Natural killer cell (primary cell): Measurements from ENCODE around the gene SMPDL3A. TPM values are rescaled to one million over a fixed set of nuclear protein-coding genes. Genes with fewer than 3 reads are reported as not detected.
"Not testable (repeated sequence)": the region's sequence is repeated elsewhere in the genome, so short reads cannot be mapped to it uniquely, and the experiment has no call there.

Source experiments
- ATAC-seq, 3 donors: fragments of 150-1000 bp in 2 of 3; fragments of 200-7000 bp in 1 of 3; cut with Tn5 transposase; 1 replicate in 1 of 3; 2 replicates in 2 of 3; pipeline ENCODE4 v1.10.0; 2021; ENCODE audit warnings: mild to moderate bottlenecking in 2 of 3, moderate library complexity in 2 of 3
- DNase-seq, 2 donors: peaks; one replicate each; pipeline versions ENCODE4 v3.0.0 to v3.0.0-alpha.2; 2013 to 2021; ENCODE audit warnings: mixed read lengths in 1 of 2
- H3K27ac ChIP-seq: one replicate; pipeline ENCODE4 v1.5.1; 2013; ENCODE audit warnings: mild to moderate bottlenecking, low read length
- H3K27me3 ChIP-seq: one replicate; pipeline ENCODE4 v1.6.1; 2013; ENCODE audit warnings: low read length; ENCODE audit not compliant: control insufficient read depth, insufficient read depth
- H3K36me3 ChIP-seq: one replicate; pipeline ENCODE4 v1.6.1; 2013; ENCODE audit warnings: low read length; ENCODE audit not compliant: control insufficient read depth, insufficient read depth
- H3K4me1 ChIP-seq: one replicate; pipeline ENCODE4 v1.6.1; 2013; ENCODE audit warnings: low read length; ENCODE audit not compliant: control insufficient read depth, insufficient read depth
- H3K4me3 ChIP-seq: one replicate; pipeline ENCODE4 v1.5.1; 2013; ENCODE audit warnings: low read length
- H3K9me3 ChIP-seq: one replicate; pipeline ENCODE4 v1.6.1; 2013; ENCODE audit warnings: low read length; ENCODE audit not compliant: control insufficient read depth, insufficient read depth
- H3K27ac Mint-ChIP-seq, 2 donors: one replicate each; pipeline ENCODE4 v1.8.0; 2022; ENCODE audit warnings: mild to moderate bottlenecking in 2 of 2, mixed read lengths in 2 of 2, moderate library complexity in 1 of 2
- H3K27me3 Mint-ChIP-seq, 2 donors: one replicate each; pipeline ENCODE4 v1.8.0; 2022; ENCODE audit warnings: low read depth in 2 of 2, mixed read lengths in 2 of 2
- H3K36me3 Mint-ChIP-seq: one replicate; pipeline ENCODE4 v1.8.0; 2022; ENCODE audit warnings: mixed read lengths
- H3K4me1 Mint-ChIP-seq, 2 donors: one replicate each; pipeline ENCODE4 v1.8.0; 2022; ENCODE audit warnings: mixed read lengths in 2 of 2
- H3K4me3 Mint-ChIP-seq: one replicate; pipeline ENCODE4 v1.8.0; 2022; ENCODE audit warnings: mild to moderate bottlenecking, moderate library complexity, mixed read lengths
- H3K9me3 Mint-ChIP-seq, 2 donors: one replicate each; pipeline ENCODE4 v1.8.0; 2022; ENCODE audit warnings: mixed read lengths in 2 of 2
- WGBS: methylation state at CpG from one replicate; pipeline ENCODE4 v1.1.7; 2013; ENCODE audit warnings: missing lambda C conversion rate; ENCODE audit not compliant: insufficient coverage; 5-methylcytosine and 5-hydroxymethylcytosine counted together
- intact Hi-C: fragments of 100-400 bp; cut with micrococcal nuclease; formaldehyde crosslinking; loops from one replicate; pipeline ENCODE4 v1.14.2; 2022
- total RNA-seq, 4 donors: library from RNA; stranded (reverse); fragments of 120-200 nt in 1 of 4; gene quantifications; one replicate each; pipeline versions ENCODE4 v1.2.3 to v1.2.4, GENCODE V29; 2013 to 2022
- TF ChIP-seq, protein P1 (sequence below): fragments of 200-600 bp; IDR thresholded peaks from one replicate; pipeline ENCODE4 v1.8.0; 2022; ENCODE audit warnings: antibody characterized with exemption

SMPDL3A gene
- total RNA-seq, 3 donors from 2014 or later (not counting 1 experiment from before 2014, with no cell fraction given), result 1.1 to 4.3 (median 3.9) TPM

DNA sequence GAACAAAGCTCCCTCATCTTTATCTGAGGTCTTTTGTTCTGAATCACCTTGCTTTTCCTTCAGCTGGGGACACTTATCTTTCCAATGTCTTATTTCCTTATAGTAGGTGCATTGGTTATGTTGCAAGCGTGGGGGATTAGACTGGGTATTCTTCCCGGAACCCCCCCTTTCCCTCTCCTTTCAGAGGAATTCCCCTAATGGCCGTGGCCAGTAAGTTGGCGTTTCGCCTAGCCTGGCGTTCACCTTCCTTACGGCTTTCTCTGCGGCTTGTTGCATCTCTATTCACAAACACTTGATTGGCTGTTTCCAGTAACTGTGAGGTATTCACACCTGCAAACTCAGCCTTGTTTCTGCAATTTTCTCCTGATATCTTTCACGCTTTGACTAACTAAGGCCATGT is 42.4 kb upstream of the SMPDL3A start:
- no peaks in the 10 kb centered on the region for H3K36me3 Mint-ChIP-seq
- intact Hi-C loops, result no loop called here
- Histone ChIP-seq H3K4me1 (peaks cover 3% of the 10 kb centered on the region), H3K36me3 (no peaks in the 10 kb centered on the region), H3K27ac (no peak overlapping the region), H3K27me3 (no peaks in the 10 kb centered on the region), H3K4me3 (no peak overlapping the region), H3K9me3 (no peaks in the 10 kb centered on the region)
- no peaks in the 10 kb centered on the region for H3K27me3 Mint-ChIP-seq
- DNase-seq, result no peak
- no peak overlapping the region for H3K27ac Mint-ChIP-seq
- H3K9me3 Mint-ChIP-seq, result no peaks in the 10 kb centered on the region
- ATAC-seq, result no peak
- H3K4me3 Mint-ChIP-seq, result no peak overlapping the region
- TF ChIP-seq, protein P1, sequence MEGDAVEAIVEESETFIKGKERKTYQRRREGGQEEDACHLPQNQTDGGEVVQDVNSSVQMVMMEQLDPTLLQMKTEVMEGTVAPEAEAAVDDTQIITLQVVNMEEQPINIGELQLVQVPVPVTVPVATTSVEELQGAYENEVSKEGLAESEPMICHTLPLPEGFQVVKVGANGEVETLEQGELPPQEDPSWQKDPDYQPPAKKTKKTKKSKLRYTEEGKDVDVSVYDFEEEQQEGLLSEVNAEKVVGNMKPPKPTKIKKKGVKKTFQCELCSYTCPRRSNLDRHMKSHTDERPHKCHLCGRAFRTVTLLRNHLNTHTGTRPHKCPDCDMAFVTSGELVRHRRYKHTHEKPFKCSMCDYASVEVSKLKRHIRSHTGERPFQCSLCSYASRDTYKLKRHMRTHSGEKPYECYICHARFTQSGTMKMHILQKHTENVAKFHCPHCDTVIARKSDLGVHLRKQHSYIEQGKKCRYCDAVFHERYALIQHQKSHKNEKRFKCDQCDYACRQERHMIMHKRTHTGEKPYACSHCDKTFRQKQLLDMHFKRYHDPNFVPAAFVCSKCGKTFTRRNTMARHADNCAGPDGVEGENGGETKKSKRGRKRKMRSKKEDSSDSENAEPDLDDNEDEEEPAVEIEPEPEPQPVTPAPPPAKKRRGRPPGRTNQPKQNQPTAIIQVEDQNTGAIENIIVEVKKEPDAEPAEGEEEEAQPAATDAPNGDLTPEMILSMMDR, result no peak
- WGBS, result 95% methylated on average over 9 of the region's 9 CpGs
- peaks cover 27 to 28% of the 10 kb centered on the region in 2 donors for H3K4me1 Mint-ChIP-seq

GRCh38 chr6:122747573-122747972 is 41.5 kb upstream of the SMPDL3A start:
- H3K4me3 Mint-ChIP-seq, result no peak overlapping the region
- Histone ChIP-seq H3K27ac (no peak overlapping the region), H3K36me3 (no peaks in the 10 kb centered on the region), H3K4me1 (peaks cover 5% of the 10 kb centered on the region), H3K4me3 (no peak overlapping the region), H3K27me3 (no peaks in the 10 kb centered on the region), H3K9me3 (no peaks in the 10 kb centered on the region)
- TF ChIP-seq, protein P1, result no peak
- H3K36me3 Mint-ChIP-seq, result no peaks in the 10 kb centered on the region
- H3K27ac Mint-ChIP-seq, result peak overlapping the region in 1 of 2 donors; percentile 19
- intact Hi-C loops, result no loop called here
- H3K27me3 Mint-ChIP-seq, result no peaks in the 10 kb centered on the region
- no peaks in the 10 kb centered on the region for H3K9me3 Mint-ChIP-seq
- no peak for DNase-seq
- peaks cover 30 to 31% of the 10 kb centered on the region in 2 donors for H3K4me1 Mint-ChIP-seq
- no peak for ATAC-seq
- 72% methylated on average over 9 of the region's 10 CpGs for WGBS

DNA sequence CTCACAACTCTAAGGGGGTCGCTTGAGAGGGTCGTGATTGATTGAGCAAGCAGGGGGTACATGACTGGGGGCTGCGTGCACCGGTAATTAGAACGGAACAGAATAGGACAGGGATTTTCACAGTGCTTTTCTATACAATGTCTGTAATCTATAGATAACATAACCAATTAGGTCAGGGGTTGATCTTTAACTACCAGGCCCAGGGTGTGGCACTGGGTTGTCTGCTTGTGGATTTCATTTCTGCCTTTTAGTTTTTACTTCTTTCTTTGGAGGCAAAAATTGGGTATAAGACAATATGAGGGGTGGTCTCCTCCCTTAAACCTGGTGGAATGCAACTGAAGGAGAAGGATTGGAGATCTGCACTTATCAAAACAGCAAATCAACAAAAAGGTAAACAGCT is 40.1 kb upstream of the SMPDL3A start:
- H3K4me3 ChIP-seq, H3K27ac ChIP-seq, intact Hi-C loops, DNase-seq, H3K9me3 ChIP-seq, H3K9me3 Mint-ChIP-seq, H3K27ac Mint-ChIP-seq, H3K27me3 ChIP-seq, ATAC-seq, H3K4me3 Mint-ChIP-seq, H3K27me3 Mint-ChIP-seq, H3K36me3 Mint-ChIP-seq, H3K4me1 ChIP-seq, H3K36me3 ChIP-seq: not testable (repeated sequence)
- 76% methylated on average over 2 of the region's 5 CpGs for WGBS
- peaks cover 30 to 34% of the 10 kb centered on the region in 2 donors for H3K4me1 Mint-ChIP-seq

- no peaks in the 10 kb centered on the region for H3K27me3 Mint-ChIP-seq
- no peaks in the 10 kb centered on the region for H3K36me3 ChIP-seq
- no peaks in the 10 kb centered on the region for H3K9me3 ChIP-seq
- TF ChIP-seq, protein P1, result no peak
- no peak overlapping the region for H3K27ac ChIP-seq
- H3K9me3 Mint-ChIP-seq, result no peaks in the 10 kb centered on the region
- DNase-seq, result no peak
- intact Hi-C loops, result no loop called here
- peaks cover 5% of the 10 kb centered on the region for H3K4me1 ChIP-seq
- H3K4me3 ChIP-seq, result no peak overlapping the region
- H3K4me3 Mint-ChIP-seq, result no peak overlapping the region
- no peaks in the 10 kb centered on the region for H3K36me3 Mint-ChIP-seq
- no peak for ATAC-seq
- no peaks in the 10 kb centered on the region for H3K27me3 ChIP-seq
- H3K4me1 Mint-ChIP-seq, result peaks cover 30 to 34% of the 10 kb centered on the region in 2 donors
- H3K27ac Mint-ChIP-seq, result no peak overlapping the region
- WGBS, result 60% methylated on average over 1 of the region's 4 CpGs
Observed at GRCh38 chr6:122749451-122750050, 39.5 kb upstream of the SMPDL3A start.
